ENCODE results near the gene NEK6. TPM values are rescaled to one million over a fixed set of nuclear protein-coding genes. Genes with fewer than 3 reads are reported as not detected.

Gene NEK6
- total and polyA plus RNA-seq, 3 experiments from 2014 or later = 9.5 to 66.0 (median 63.0) TPM

GRCh38 chr9:124369231-124369797 is 111.6 kb downstream of the NEK6 start:
- Histone ChIP-seq H3K36me3 (ENCODE audit: insufficient read depth, low read length) (no peaks in the 10 kb centered on the region), H3K9me3 (ENCODE audit: low read length) (no peaks in the 10 kb centered on the region), H3K27ac (ENCODE audit: low read depth, low read length) (no peak overlapping the region), H3K27me3 (ENCODE audit: insufficient read depth, low read length, poor library complexity, severe bottlenecking) (no peaks in the 10 kb centered on the region), H3K4me1 (ENCODE audit: insufficient read depth, low read length) (no peaks in the 10 kb centered on the region), H3K4me3 (ENCODE audit: low read length) (no peak overlapping the region)
- Mint-ChIP-seq H3K27me3 (no peaks in the 10 kb centered on the region), H3K36me3 (peaks cover 3 to 38% (median 11%) of the 10 kb centered on the region in 3 donors), H3K4me3 (no peak overlapping the region), H3K4me1 (peaks cover 52 to 90% (median 86%) of the 10 kb centered on the region in 3 donors), H3K27ac (peak overlapping the region in 2 of 8 donors; percentile 2 to 68), H3K9me3 (no peaks in the 10 kb centered on the region)
- no peak for DNase-seq
- CTCF ChIA-PET = no interaction called here
- POLR2A ChIA-PET = no interaction called here

DNA sequence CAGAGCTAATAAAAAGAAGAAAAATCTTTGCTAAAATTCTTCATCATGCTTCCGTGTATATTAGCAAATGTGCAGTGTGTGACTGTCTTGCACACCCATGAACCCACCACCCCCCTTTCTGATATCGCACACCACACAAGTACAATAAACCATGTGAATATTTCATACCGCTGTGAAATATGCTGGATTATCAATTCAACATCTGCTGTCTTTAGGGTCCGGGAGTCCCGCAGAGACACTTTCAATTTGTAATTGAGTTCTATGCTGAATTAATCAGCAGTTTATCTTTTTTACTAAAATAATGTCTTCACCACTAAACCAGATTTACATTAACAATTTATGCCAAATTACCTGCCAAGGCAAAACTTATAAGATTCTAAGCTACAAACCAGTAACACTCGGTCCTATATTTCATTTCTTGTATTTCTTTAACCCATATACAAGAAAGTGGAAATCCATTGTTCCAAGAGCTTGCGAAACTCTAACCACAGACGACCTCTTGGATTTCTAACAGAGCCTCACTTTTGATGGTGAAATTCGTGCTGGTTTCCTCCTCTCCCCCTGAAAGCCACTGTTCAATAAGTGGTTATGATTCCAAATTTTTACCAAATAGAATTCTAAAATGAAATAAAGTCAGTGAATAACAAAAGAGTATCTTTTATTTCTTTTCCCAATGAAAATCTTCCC is 113.3 kb downstream of the NEK6 start:
- H3K27ac Mint-ChIP-seq = peak overlapping the region in 2 of 8 donors; percentile 21 to 44
- Histone ChIP-seq H3K27ac (ENCODE audit: low read depth, low read length) (no peak overlapping the region), H3K9me3 (ENCODE audit: low read length) (no peaks in the 10 kb centered on the region), H3K27me3 (ENCODE audit: insufficient read depth, low read length, poor library complexity, severe bottlenecking) (no peaks in the 10 kb centered on the region), H3K4me3 (ENCODE audit: low read length) (no peak overlapping the region), H3K36me3 (ENCODE audit: insufficient read depth, low read length) (no peaks in the 10 kb centered on the region), H3K4me1 (ENCODE audit: insufficient read depth, low read length) (no peaks in the 10 kb centered on the region)
- no peak for DNase-seq
- ChIA-PET POLR2A (no interaction called here), CTCF (no interaction called here)
- no peaks in the 10 kb centered on the region for H3K27me3 Mint-ChIP-seq
- no peak overlapping the region for H3K4me3 Mint-ChIP-seq
- H3K36me3 Mint-ChIP-seq = peaks cover 10 to 32% (median 11%) of the 10 kb centered on the region in 3 donors
- no peaks in the 10 kb centered on the region for H3K9me3 Mint-ChIP-seq
- H3K4me1 Mint-ChIP-seq = peaks cover 48 to 82% (median 80%) of the 10 kb centered on the region in 3 donors

DNA sequence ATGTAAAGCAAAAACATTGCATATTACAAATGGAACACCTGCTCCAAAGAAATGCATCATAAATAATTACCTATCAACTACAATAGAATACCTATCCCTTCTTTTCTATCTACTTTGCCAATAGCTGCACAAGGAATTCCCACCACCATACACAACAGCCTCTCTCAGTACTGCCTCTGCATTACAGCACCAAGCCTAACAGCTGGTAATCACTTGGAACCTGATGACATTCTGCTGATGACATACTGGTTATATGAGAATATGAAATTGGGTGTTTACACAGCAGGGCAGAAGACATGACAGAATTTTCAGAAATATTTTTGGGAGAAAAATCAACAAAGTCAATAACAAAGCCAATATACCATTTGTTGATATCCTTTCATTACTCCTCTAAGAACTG is 114.3 kb downstream of the NEK6 start:
- H3K4me1 ChIP-seq (ENCODE audit: insufficient read depth, low read length) = no peaks in the 10 kb centered on the region
- H3K36me3 ChIP-seq (ENCODE audit: insufficient read depth, low read length) = no peaks in the 10 kb centered on the region
- H3K9me3 Mint-ChIP-seq = no peaks in the 10 kb centered on the region
- peak overlapping the region in 1 of 8 donors; percentile 41 for H3K27ac Mint-ChIP-seq
- ChIA-PET CTCF (no interaction called here), POLR2A (no interaction called here)
- no peak for DNase-seq
- H3K27me3 ChIP-seq (ENCODE audit: insufficient read depth, low read length, poor library complexity, severe bottlenecking) = no peaks in the 10 kb centered on the region
- H3K4me3 Mint-ChIP-seq = no peak overlapping the region
- peaks cover 7 to 32% (median 7%) of the 10 kb centered on the region in 3 donors for H3K36me3 Mint-ChIP-seq
- H3K4me1 Mint-ChIP-seq = peaks cover 50 to 81% (median 74%) of the 10 kb centered on the region in 3 donors
- H3K27me3 Mint-ChIP-seq = no peaks in the 10 kb centered on the region
- no peak overlapping the region for H3K27ac ChIP-seq (ENCODE audit: low read depth, low read length)
- H3K9me3 ChIP-seq (ENCODE audit: low read length) = no peaks in the 10 kb centered on the region
- no peak overlapping the region for H3K4me3 ChIP-seq (ENCODE audit: low read length)

- no peak for DNase-seq
- ChIA-PET POLR2A (no interaction called here), CTCF (no interaction called here)
- no peaks in the 10 kb centered on the region for H3K27me3 ChIP-seq (ENCODE audit: insufficient read depth, low read length, poor library complexity, severe bottlenecking)
- no peak overlapping the region for H3K4me3 ChIP-seq (ENCODE audit: low read length)
- no peaks in the 10 kb centered on the region for H3K4me1 ChIP-seq (ENCODE audit: insufficient read depth, low read length)
- Mint-ChIP-seq H3K36me3 (peaks cover 7 to 35% (median 10%) of the 10 kb centered on the region in 3 donors), H3K4me3 (no peak overlapping the region), H3K4me1 (peaks cover 46 to 79% (median 67%) of the 10 kb centered on the region in 3 donors), H3K9me3 (no peaks in the 10 kb centered on the region), H3K27ac (no peak overlapping the region), H3K27me3 (no peaks in the 10 kb centered on the region)
- no peaks in the 10 kb centered on the region for H3K36me3 ChIP-seq (ENCODE audit: insufficient read depth, low read length)
- H3K27ac ChIP-seq (ENCODE audit: low read depth, low read length) = no peak overlapping the region
- no peaks in the 10 kb centered on the region for H3K9me3 ChIP-seq (ENCODE audit: low read length)
These were observed 115.6 kb downstream of the NEK6 start for GRCh38 chr9:124373386-124373785.

DNA sequence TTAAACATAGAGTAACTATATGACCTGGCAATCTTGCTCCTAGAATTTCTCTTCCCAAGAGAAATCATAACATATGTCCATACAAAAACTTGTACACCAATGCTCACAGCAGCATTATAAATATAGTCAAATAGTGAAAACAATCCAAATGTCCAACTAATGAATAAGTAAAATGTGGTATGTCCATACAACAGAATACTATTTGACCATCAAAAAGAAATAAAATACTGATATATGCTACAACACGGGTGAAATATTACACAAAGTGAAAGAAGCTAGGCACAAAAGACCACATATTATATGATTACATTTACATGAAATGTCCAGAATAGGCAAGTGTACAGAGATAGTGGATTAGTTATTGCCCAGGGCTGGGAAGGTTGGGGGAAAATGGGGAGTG is 116.1 kb downstream of the NEK6 start:
- Histone ChIP-seq H3K9me3 (ENCODE audit: low read length) (no peaks in the 10 kb centered on the region), H3K36me3 (ENCODE audit: insufficient read depth, low read length) (no peaks in the 10 kb centered on the region), H3K4me1 (ENCODE audit: insufficient read depth, low read length) (no peaks in the 10 kb centered on the region), H3K27ac (ENCODE audit: low read depth, low read length) (no peak overlapping the region), H3K27me3 (ENCODE audit: insufficient read depth, low read length, poor library complexity, severe bottlenecking) (no peaks in the 10 kb centered on the region), H3K4me3 (ENCODE audit: low read length) (no peak overlapping the region)
- H3K27ac Mint-ChIP-seq = no peak overlapping the region
- H3K27me3 Mint-ChIP-seq = no peaks in the 10 kb centered on the region
- ChIA-PET CTCF (no interaction called here), POLR2A (no interaction called here)
- H3K4me1 Mint-ChIP-seq = peaks cover 43 to 79% (median 67%) of the 10 kb centered on the region in 3 donors
- H3K36me3 Mint-ChIP-seq = peaks cover 7 to 39% (median 10%) of the 10 kb centered on the region in 3 donors
- no peak overlapping the region for H3K4me3 Mint-ChIP-seq
- H3K9me3 Mint-ChIP-seq = no peaks in the 10 kb centered on the region
- no peak for DNase-seq

- Mint-ChIP-seq H3K36me3 (peaks cover 7 to 52% (median 10%) of the 10 kb centered on the region in 3 donors), H3K27ac (peak overlapping the region in 1 of 8 donors; percentile 61), H3K4me3 (no peak overlapping the region), H3K27me3 (no peaks in the 10 kb centered on the region), H3K9me3 (no peaks in the 10 kb centered on the region), H3K4me1 (peaks cover 37 to 70% (median 49%) of the 10 kb centered on the region in 3 donors)
- DNase-seq = no peak
- Histone ChIP-seq H3K4me3 (ENCODE audit: low read length) (no peak overlapping the region), H3K27ac (ENCODE audit: low read depth, low read length) (no peak overlapping the region), H3K9me3 (ENCODE audit: low read length) (no peaks in the 10 kb centered on the region), H3K27me3 (ENCODE audit: insufficient read depth, low read length, poor library complexity, severe bottlenecking) (no peaks in the 10 kb centered on the region), H3K4me1 (ENCODE audit: insufficient read depth, low read length) (no peaks in the 10 kb centered on the region), H3K36me3 (ENCODE audit: insufficient read depth, low read length) (peaks cover 5% of the 10 kb centered on the region)
- POLR2A ChIA-PET = no interaction called here
- CTCF ChIA-PET = no interaction called here
These were observed 118.0 kb downstream of the NEK6 start for GRCh38 chr9:124375726-124376125.

GRCh38 chr9:124376329-124376728 is 118.6 kb downstream of the NEK6 start:
- DNase-seq = no peak
- Mint-ChIP-seq H3K9me3 (no peaks in the 10 kb centered on the region), H3K36me3 (peaks cover 7 to 57% (median 10%) of the 10 kb centered on the region in 3 donors), H3K27ac (peak overlapping the region in 1 of 8 donors; percentile 55), H3K4me3 (no peak overlapping the region), H3K4me1 (peaks cover 34 to 64% (median 43%) of the 10 kb centered on the region in 3 donors), H3K27me3 (no peaks in the 10 kb centered on the region)
- Histone ChIP-seq H3K9me3 (ENCODE audit: low read length) (no peaks in the 10 kb centered on the region), H3K36me3 (ENCODE audit: insufficient read depth, low read length) (peaks cover 5% of the 10 kb centered on the region), H3K4me1 (ENCODE audit: insufficient read depth, low read length) (no peaks in the 10 kb centered on the region), H3K27ac (ENCODE audit: low read depth, low read length) (no peak overlapping the region), H3K27me3 (ENCODE audit: insufficient read depth, low read length, poor library complexity, severe bottlenecking) (no peaks in the 10 kb centered on the region), H3K4me3 (ENCODE audit: low read length) (no peak overlapping the region)
- ChIA-PET POLR2A (no interaction called here), CTCF (no interaction called here)

- H3K9me3 ChIP-seq (ENCODE audit: low read length) = no peaks in the 10 kb centered on the region
- peaks cover 5% of the 10 kb centered on the region for H3K36me3 ChIP-seq (ENCODE audit: insufficient read depth, low read length)
- H3K4me3 ChIP-seq (ENCODE audit: low read length) = no peak overlapping the region
- no peak overlapping the region for H3K4me3 Mint-ChIP-seq
- no peaks in the 10 kb centered on the region for H3K9me3 Mint-ChIP-seq
- CTCF ChIA-PET = no interaction called here
- POLR2A ChIA-PET = no interaction called here
- DNase-seq = no peak
- H3K4me1 Mint-ChIP-seq = peaks cover 22 to 50% (median 32%) of the 10 kb centered on the region in 3 donors
- peaks cover 7 to 68% (median 10%) of the 10 kb centered on the region in 3 donors for H3K36me3 Mint-ChIP-seq
- H3K4me1 ChIP-seq (ENCODE audit: insufficient read depth, low read length) = no peaks in the 10 kb centered on the region
- peak overlapping the region in 2 of 8 donors; percentile 11 to 47 for H3K27ac Mint-ChIP-seq
- no peak overlapping the region for H3K27ac ChIP-seq (ENCODE audit: low read depth, low read length)
- no peaks in the 10 kb centered on the region for H3K27me3 Mint-ChIP-seq
- H3K27me3 ChIP-seq (ENCODE audit: insufficient read depth, low read length, poor library complexity, severe bottlenecking) = no peaks in the 10 kb centered on the region
These were observed 120.0 kb downstream of the NEK6 start for GRCh38 chr9:124377551-124378406.
